ENCODE results near the gene IL12A.

Gene IL12A

DNA sequence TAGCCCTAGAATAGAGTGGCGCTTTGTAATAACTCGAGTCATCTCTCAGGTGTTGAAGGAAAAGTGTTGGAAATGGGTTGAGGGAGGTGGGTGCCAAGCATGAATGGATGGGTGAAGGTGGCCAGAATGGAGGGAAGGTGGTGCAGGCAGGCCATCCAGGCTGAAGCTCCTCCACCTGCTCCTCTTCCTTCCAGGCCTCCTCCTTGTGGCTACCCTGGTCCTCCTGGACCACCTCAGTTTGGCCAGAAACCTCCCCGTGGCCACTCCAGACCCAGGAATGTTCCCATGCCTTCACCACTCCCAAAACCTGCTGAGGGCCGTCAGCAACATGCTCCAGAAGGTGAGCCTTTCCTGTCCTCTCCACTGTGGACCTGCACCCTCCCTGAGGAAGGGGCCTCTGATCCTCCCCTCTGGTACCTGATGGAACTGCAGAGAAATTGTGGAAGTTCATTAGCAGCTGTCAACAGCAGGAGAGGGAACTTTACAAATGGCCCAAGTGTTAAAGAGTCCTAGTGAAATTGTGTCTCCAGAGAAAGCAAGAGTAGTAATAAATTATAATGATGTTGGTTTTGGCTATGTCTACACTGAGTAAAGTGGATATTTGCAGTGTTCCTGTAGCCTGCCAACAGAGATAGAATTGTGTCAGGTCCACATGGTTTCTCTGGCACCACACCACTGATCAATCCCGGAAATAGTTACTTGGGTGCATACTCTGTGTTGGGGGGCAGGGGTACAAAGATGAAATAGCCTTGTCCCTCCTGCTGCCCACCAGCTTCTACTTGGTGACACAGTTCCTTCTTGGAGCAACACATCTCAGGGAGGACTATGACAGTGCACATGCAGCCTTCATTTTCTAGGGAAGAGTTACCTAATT, 1.6 kb downstream of the IL12A start:
- no peak for DNase-seq (ENCODE audit: low read depth)

- DNase-seq (ENCODE audit: low read depth) = no peak
These were observed 3.0 kb downstream of the IL12A start for GRCh38 chr3:159991591-159991990.

DNA sequence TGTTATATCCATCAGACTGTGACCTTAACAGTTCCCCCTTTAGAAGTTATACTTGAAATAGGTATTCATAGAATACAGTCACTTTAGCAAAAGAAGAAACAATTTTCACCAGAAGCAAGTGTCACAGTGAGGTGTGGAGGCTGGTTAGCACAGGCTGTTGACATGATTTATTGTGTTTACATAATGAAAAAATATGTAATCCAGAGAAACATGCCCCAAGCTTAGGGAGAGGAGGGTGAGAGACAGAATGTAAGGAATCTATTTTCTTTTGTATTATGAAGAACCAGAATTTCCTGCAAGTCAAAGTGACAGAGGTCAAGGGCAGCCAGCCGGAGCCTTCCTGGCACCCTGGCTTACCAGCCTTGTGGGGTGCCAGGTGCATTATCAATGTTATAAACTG, 4.0 kb downstream of the IL12A start:
- DNase-seq (ENCODE audit: low read depth) = no peak

DNA sequence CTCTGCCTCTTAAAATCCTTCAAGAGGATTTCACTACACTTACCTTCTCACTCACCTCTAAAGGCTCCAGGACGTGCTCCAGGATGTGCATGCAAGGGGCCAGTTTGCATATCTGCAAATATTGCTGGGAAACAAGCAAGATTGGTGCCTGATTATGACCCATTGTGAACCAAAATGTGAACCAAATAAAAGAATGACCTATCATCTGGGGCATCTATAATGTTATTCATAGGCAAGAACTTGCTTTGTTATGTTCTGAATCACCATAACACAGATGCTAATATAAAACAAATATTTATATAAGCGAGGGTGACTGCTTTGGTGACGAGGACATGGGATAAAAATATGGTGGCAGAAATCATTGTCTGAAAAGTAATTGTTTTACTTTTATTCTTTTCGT, 5.5 kb downstream of the IL12A start:
- no peak for DNase-seq (ENCODE audit: low read depth)

DNA sequence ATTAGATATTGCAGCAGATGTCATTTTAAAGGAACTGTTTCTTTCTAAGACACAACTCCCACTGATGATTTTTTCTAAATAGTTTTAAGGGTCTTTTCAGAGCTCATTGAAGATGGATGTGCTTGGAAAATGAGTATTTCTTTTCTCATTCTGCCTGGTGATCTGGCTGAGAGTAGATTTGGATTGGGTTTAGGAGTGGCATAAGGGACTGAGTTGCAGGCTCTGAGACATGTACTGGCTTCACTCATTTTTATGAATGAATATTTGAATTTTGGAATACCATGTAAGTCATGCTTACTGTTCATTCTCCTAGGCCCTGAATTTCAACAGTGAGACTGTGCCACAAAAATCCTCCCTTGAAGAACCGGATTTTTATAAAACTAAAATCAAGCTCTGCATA, 6.5 kb downstream of the IL12A start:
- no peak for DNase-seq (ENCODE audit: low read depth)

DNA sequence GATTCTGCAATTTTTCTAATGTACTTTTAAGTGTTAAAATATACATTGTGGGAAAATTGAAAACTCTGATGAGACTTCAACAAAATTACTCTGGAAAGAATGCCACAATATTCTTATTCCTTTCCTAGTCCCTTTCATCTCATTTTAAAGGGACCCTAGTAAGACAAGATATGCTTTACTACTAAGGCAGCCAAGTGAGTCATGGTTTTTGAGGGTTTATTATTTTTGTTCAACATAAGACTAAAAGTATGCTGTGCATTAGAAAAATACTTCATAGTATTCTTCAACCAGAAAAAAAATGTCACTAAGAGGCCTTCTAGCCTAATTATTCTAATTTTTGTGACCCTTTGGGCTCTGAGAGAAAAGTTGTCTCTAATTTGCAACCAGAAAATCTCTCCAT, 7.4 kb downstream of the IL12A start:
- no peak for DNase-seq (ENCODE audit: low read depth)

DNA sequence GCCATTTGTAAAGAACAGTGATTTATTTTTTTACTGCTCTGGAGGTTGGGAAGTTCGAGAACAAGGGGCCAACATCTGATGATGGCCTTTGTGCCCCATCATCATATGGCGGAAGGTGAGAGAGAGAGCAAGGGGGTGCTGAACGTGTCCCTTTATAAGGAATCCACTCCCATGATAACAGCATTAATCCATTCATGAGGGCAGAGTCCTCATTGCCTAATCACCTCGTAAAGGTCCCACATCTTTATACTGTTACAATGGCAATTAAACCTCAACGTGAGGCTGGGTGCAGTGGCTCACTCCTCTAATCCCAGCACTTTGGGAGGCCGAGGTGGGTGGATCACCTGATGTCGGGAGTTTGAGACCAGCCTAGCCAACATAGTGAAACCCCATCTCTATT, 8.3 kb downstream of the IL12A start:
- DNase-seq (ENCODE audit: low read depth) = no peak

- no peak for DNase-seq (ENCODE audit: low read depth)
These were observed 12.6 kb downstream of the IL12A start for GRCh38 chr3:160001148-160001760.

GRCh38 chr3:160001850-160002623, 13.4 kb downstream of the IL12A start:
- no peak for DNase-seq (ENCODE audit: low read depth)

DNA sequence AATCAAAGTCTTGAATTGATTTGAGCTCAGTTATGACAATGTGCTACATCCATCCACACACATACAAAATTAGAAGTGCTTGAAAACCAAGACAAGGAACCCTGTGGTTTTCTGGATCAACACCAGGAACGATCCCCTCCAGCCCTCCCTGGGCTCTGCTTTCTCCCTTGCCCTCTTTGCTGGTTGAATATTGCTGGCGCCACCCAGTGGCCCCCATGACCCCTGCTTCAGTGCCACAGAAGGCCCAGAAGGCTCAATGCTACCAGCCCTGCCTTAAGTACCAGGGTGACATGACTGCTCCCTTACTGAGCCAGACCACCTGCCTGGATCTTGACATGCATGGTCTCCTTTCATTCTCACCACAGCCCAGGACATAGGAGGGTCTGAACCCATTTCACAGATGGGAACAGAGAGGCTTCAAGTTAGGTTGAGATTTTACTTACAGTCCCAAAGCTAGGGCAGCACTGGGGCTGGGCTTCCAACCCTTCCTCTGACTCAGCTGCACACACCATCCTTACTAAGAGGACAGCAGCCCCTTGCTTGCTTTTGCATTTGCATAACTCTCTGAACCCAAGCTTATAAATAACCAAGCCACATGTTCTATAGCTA, 15.0 kb downstream of the IL12A start:
- no peak for DNase-seq (ENCODE audit: low read depth)

GRCh38 chr3:160005004-160005403, 16.4 kb downstream of the IL12A start:
- DNase-seq (ENCODE audit: low read depth) = no peak

DNA sequence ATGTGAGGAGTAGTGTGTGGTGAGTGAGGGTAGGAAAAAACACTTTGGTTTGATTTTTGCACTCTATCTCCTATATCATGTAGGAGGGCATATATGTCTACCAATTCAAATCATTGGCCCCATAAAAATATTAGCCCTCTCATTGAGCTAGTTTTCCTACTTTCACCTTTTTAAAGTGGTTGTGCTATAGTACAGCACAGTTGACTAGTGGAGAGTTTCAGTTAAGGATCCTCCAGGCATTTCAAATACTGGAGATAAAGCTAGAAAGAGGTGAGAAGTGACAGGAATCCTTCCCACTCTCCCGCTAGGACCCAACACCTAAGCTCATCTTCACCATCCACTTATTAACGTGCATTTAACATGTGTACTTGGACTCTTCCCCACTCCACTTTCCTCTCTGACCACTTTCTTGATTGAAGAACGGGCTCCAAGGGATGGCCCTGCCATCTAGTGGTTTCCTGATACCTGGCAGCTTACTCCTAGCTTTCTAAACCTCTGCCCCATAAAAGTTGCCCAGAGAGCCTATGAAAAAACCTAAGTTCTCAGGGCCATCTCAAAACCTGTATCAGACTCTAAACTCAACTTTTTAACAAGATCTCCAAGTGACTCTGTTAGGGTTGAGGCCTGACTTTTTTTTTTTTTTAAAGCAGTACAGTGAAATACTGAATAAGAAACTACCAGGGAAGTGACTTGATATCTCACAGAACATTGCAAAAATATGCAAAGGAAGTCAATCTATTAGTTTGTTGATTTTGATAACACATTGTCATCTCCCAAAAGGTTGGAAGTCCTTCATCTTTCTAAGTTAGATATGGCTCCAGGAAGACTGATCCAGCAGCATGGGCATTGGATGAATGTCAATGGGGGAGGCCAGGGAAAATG, 17.9 kb downstream of the IL12A start:
- DNase-seq (ENCODE audit: low read depth) = no peak

GRCh38 chr3:160008961-160009360, 20.3 kb downstream of the IL12A start:
- DNase-seq (ENCODE audit: low read depth) = no peak

DNA sequence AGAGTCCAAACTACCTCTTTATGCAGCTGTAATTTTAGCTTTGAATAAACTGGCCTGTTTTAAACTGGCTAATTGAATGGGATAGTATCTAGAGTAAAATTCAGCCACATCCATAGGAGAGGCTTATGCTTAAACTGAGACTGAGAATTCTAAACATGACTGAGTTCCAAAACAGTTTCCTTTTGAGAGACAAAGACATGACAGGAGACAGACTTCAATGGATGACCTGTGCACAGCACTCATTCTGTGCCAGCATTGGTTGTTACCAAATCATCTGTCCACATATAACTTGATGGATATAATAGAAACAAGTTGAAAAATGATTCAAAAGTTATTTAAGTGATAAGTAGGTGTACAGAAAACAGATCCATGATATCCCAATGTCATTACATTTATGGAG, 20.9 kb downstream of the IL12A start:
- no peak for DNase-seq (ENCODE audit: low read depth)

GRCh38 chr3:160010578-160010977, 21.9 kb downstream of the IL12A start:
- DNase-seq (ENCODE audit: low read depth) = no peak

GRCh38 chr3:160012108-160012507, 23.5 kb downstream of the IL12A start:
- no peak for DNase-seq (ENCODE audit: low read depth)

DNA sequence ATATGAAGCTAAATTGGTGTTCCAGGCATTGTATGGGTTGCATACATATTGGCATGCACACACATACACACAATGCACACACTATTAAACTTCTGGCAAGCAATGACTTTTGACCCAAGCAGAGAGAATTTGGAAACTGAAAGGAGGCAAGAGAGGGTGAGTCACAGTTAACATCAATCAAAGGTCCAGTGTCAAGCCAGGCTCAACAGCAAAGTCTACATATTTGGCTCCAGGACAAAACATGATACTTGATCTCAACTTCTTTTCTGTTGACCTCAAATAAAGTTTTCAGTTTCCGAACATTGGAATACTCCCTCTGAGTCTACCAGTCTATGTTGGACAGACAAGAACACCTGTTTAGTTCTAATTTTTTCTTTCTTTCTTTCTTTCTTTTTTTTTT, 28.3 kb downstream of the IL12A start:
- DNase-seq (ENCODE audit: low read depth) = no peak

DNA sequence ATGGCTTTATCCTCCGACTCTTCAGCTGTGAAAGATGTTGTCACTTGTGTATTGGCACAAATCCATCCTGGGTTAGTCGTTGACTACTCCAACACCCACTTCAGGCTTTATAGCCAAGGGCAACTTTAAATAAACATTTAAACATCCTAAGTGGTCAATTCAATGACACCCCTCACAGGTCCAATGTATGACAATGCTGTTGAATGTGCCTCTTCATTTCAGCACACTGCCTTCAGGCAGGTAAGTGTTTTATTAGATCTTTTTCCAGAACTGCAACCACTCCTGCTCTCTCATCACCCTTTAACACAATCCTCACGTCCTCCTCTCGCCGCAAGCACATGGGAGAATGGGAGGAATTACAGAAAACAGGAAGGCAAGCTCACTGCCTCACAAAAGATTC, 30.3 kb downstream of the IL12A start:
- no peak for DNase-seq (ENCODE audit: low read depth)

GRCh38 chr3:160020057-160020711, 31.5 kb downstream of the IL12A start:
- no peak for DNase-seq (ENCODE audit: low read depth)

DNA sequence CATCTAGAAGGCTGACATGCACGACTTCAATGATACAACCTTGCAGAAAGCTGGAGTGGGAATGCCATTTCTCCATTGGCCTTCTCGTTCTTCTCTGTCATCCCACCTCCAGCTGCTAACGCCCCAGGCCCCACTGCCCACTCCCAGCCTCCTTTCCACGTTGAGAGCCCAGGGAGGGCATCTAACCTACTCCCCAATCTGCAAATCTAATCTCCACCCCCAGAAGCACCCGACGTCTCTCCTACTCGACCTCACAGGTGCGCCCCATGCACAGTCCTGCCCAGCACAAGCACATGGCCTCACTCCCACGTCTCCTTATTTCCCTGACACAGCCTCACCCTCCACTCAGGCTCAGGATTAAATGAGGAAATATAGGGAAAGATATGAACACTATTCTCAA, 33.4 kb downstream of the IL12A start:
- no peak for DNase-seq (ENCODE audit: low read depth)

DNA sequence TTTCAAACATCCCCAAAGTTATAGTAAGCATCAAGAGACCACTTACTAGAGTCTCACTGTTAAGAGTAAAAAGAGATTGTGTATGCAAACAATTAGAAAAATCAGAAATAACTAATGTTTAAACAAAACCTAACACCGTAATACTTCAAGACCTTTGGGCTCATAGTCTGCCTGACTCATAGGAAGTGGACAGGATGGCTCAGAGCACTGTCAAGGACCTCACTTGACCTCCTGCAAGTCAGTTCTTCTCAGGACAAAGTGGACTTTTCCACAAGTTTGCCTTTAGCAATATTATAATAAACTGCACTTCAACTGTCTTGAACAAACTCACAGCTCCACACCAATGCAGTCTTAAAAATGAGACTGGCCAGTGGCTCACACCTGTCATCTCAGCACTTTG, 34.8 kb downstream of the IL12A start:
- DNase-seq (ENCODE audit: low read depth) = no peak
